Naive thymus-derived CD4-positive, alpha-beta T cell (primary cell): ENCODE data around the gene CMBL. TPM values are rescaled to one million over a fixed set of nuclear protein-coding genes. Genes with fewer than 3 reads are reported as not detected.

Experiments
- ATAC-seq: fragments of 150-1000 bp; cut with Tn5 transposase; 2 replicates; pipeline ENCODE4 v1.10.0; 2021; ENCODE audit warnings: mild to moderate bottlenecking, moderate library complexity
- CTCF ChIA-PET: fragments of 350-600 bp; sonication (Branson Sonifier 250); formaldehyde crosslinking; loops from one replicate; lab custom pipeline; 2021; ENCODE audit warnings: antibody characterized with exemption; lab: Charles Lee
- POLR2A ChIA-PET: fragments of 350-600 bp; sonication (Branson Sonifier 250); formaldehyde crosslinking; loops from one replicate; lab custom pipeline; 2021; ENCODE audit warnings: antibody characterized with exemption, inconsistent platforms; lab: Charles Lee
- DNase-seq, 9 donors: peaks; one replicate each; pipeline versions ENCODE4 v3.0.0 to v3.0.0-alpha.2; 2020 to 2022; ENCODE audit warnings: mixed read lengths in 1 of 9
- H3K27ac ChIP-seq: one replicate; pipeline ENCODE4 v1.7.0; 2013; ENCODE audit warnings: mild to moderate bottlenecking, low read depth, low read length, moderate library complexity
- H3K27me3 ChIP-seq, 2 donors: one replicate each; pipeline ENCODE4 v1.7.0; 2013; ENCODE audit warnings: low read length in 2 of 2, mild to moderate bottlenecking in 2 of 2, moderate library complexity in 2 of 2; ENCODE audit not compliant: control insufficient read depth in 2 of 2, insufficient read depth in 2 of 2
- H3K36me3 ChIP-seq, 3 experiments: 1 replicate in 2 of 3; 2 replicates in 1 of 3; pipeline ENCODE4 v1.7.0; 2013; ENCODE audit warnings: low read length in 3 of 3, mild to moderate bottlenecking in 3 of 3, moderate library complexity in 1 of 3; ENCODE audit not compliant: insufficient read depth in 3 of 3, control insufficient read depth in 2 of 3
- H3K4me1 ChIP-seq, 2 donors: one replicate each; pipeline ENCODE4 v1.7.0; 2013; ENCODE audit warnings: low read length in 2 of 2, mild to moderate bottlenecking in 2 of 2, moderate library complexity in 1 of 2; ENCODE audit not compliant: control insufficient read depth in 2 of 2, insufficient read depth in 2 of 2
- H3K4me3 ChIP-seq: 2 replicates; pipeline ENCODE4 v1.7.0; 2013; ENCODE audit warnings: mild to moderate bottlenecking, low read length
- H3K9me3 ChIP-seq, 3 experiments: 1 replicate in 2 of 3; 2 replicates in 1 of 3; pipeline ENCODE4 v1.7.0; 2013; ENCODE audit warnings: low read length in 3 of 3; ENCODE audit not compliant: control insufficient read depth in 2 of 3
- H3K27ac Mint-ChIP-seq, 9 donors: one replicate each; pipeline ENCODE4 v1.8.0; 2020 to 2022; ENCODE audit warnings: mixed read lengths in 9 of 9, mild to moderate bottlenecking in 8 of 9, moderate library complexity in 5 of 9, inconsistent platforms in 2 of 9
- H3K27me3 Mint-ChIP-seq, 5 donors: one replicate each; pipeline ENCODE4 v1.8.0; 2021 to 2022; ENCODE audit warnings: mixed read lengths in 5 of 5, mild to moderate bottlenecking in 1 of 5
- H3K36me3 Mint-ChIP-seq, 5 donors: one replicate each; pipeline ENCODE4 v1.8.0; 2020 to 2022; ENCODE audit warnings: mixed read lengths in 5 of 5, mild to moderate bottlenecking in 3 of 5, inconsistent platforms in 1 of 5
- H3K4me1 Mint-ChIP-seq, 7 donors: one replicate each; pipeline ENCODE4 v1.8.0; 2020 to 2022; ENCODE audit warnings: mixed read lengths in 7 of 7, mild to moderate bottlenecking in 3 of 7, inconsistent platforms in 1 of 7
- H3K4me3 Mint-ChIP-seq, 10 donors: one replicate each; pipeline ENCODE4 v1.8.0; 2020 to 2022; ENCODE audit warnings: mild to moderate bottlenecking in 10 of 10, mixed read lengths in 10 of 10, moderate library complexity in 6 of 10, inconsistent platforms in 2 of 10
- H3K9me3 Mint-ChIP-seq, 11 donors: one replicate each; pipeline ENCODE4 v1.8.0; 2020 to 2022; ENCODE audit warnings: mixed read lengths in 11 of 11, mild to moderate bottlenecking in 4 of 11, inconsistent platforms in 1 of 11, moderate library complexity in 1 of 11
- intact Hi-C, 2 donors: fragments of 100-400 bp; cut with micrococcal nuclease; formaldehyde crosslinking; loops; one replicate each; pipeline ENCODE4 v1.15.1; 2023
- polyA plus RNA-seq, 2 donors: library from polyadenylated mRNA; unstranded; fragments of 300-500 nt; fragmentation: Illumina TruSeq; gene quantifications; one replicate each; pipeline ENCODE4 v1.2.3, GENCODE V29; 2021
- total RNA-seq, 6 experiments: library from RNA in 5 of 6; stranded (reverse) in 5 of 6; gene quantifications; 1 replicate in 5 of 6; 2 replicates in 1 of 6; pipeline ENCODE4 v1.2.3 and lab custom pipeline; 2021 to 2026

The CMBL gene
- total and polyA plus RNA-seq, 7 experiments from 2014 or later = 0.21 to 1.8 (median 0.83) TPM

- Mint-ChIP-seq H3K4me1 (peaks cover 0 to 1% (median 0%) of the 10 kb centered on the region in 7 donors), H3K4me3 (no peak overlapping the region), H3K36me3 (peaks cover 5 to 61% (median 48%) of the 10 kb centered on the region in 5 donors), H3K27me3 (no peaks in the 10 kb centered on the region), H3K9me3 (peaks cover 2 to 17% (median 10%) of the 10 kb centered on the region in 11 donors), H3K27ac (no peak overlapping the region)
- Histone ChIP-seq H3K27me3 (no peaks in the 10 kb centered on the region), H3K4me3 (no peak overlapping the region), H3K9me3 (no peaks in the 10 kb centered on the region), H3K27ac (no peak overlapping the region), H3K4me1 (no peaks in the 10 kb centered on the region), H3K36me3 (peaks cover 0 to 7% (median 0%) of the 10 kb centered on the region in 3 experiments)
- ChIA-PET POLR2A (no interaction called here), CTCF (no interaction called here)
- intact Hi-C loops = no loop called here
- no peak for DNase-seq
- no peak for ATAC-seq
Observed at GRCh38 chr5:10228288-10228687, 79.4 kb downstream of the CMBL start.

Other genes starting within 250 kb of the CMBL start
- gene ATPSCKMT, start 58.0 kb downstream of the CMBL start, total RNA-seq = 10 to 100 TPM in 4 of 5 experiments, 1 to 10 TPM in 1; 9.1 to 20.0 (median 16.9) TPM
- gene ATPSCKMT, start 58.0 kb downstream of the CMBL start, polyA plus RNA-seq = 10 to 100 TPM in 1 of 2 donors, 1 to 10 TPM in 1; 7.4 to 12.3 TPM
- 100 to 1,000 TPM in 1 of 5 experiments, 10 to 100 TPM in 4; 58.0 to 265 (median 81.9) TPM for gene CCT5, start 57.6 kb downstream of the CMBL start, total RNA-seq
- 100 to 1,000 TPM; 166 to 199 TPM for gene CCT5, start 57.6 kb downstream of the CMBL start, polyA plus RNA-seq
- gene MARCHF6, start 45.8 kb upstream of the CMBL start, total RNA-seq = 100 to 1,000 TPM in 4 of 5 experiments, 10 to 100 TPM in 1; 85.4 to 211 (median 180) TPM
- 10 to 100 TPM; 42.5 to 49.4 TPM for gene MARCHF6, start 45.8 kb upstream of the CMBL start, polyA plus RNA-seq
- 1 to 10 TPM in 2 of 5 experiments, under 1 TPM in 3; 0.32 to 2.6 (median 0.61) TPM for gene ROPN1L, start 134.0 kb upstream of the CMBL start, total RNA-seq
- gene ROPN1L, start 134.0 kb upstream of the CMBL start, polyA plus RNA-seq = 1 to 10 TPM; 1.4 to 1.9 TPM